Measurements from ENCODE around the gene ARFGEF3.

Gene ARFGEF3

DNA sequence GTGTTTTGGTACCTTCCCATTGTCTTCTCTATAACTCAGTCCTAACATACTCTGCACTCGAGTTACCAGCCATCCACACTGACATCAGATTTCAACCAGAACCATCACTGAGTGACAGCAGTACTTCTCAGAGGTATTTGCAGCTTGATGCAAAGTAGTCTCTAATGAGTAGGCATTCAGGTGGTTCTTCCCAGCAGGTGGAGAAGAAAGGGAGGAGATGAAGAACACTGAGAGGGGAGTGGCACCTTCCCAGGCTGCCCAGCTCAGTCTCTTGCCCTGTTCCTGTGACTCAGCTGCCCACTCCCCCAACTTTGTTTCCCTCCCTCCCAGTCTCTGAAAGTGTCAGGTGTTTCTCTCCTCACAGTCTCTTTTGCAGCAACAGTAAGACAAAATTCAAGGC is 177.3 kb downstream of the ARFGEF3 start:
- TF ChIP-seq, protein P1, sequence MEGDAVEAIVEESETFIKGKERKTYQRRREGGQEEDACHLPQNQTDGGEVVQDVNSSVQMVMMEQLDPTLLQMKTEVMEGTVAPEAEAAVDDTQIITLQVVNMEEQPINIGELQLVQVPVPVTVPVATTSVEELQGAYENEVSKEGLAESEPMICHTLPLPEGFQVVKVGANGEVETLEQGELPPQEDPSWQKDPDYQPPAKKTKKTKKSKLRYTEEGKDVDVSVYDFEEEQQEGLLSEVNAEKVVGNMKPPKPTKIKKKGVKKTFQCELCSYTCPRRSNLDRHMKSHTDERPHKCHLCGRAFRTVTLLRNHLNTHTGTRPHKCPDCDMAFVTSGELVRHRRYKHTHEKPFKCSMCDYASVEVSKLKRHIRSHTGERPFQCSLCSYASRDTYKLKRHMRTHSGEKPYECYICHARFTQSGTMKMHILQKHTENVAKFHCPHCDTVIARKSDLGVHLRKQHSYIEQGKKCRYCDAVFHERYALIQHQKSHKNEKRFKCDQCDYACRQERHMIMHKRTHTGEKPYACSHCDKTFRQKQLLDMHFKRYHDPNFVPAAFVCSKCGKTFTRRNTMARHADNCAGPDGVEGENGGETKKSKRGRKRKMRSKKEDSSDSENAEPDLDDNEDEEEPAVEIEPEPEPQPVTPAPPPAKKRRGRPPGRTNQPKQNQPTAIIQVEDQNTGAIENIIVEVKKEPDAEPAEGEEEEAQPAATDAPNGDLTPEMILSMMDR (IDR thresholded peaks at IDR 0.05; ENCODE audit: extremely low read depth, insufficient read depth, missing control alignments), result no peak
- in situ Hi-C loops (cut with MboI; ENCODE audit: low pct_unique_long_range_greater_than_20kb, low sequenced_read_pairs, unreplicated experiment), result no loop called here
- no peak for DNase-seq (ENCODE audit: low spot score)

DNA sequence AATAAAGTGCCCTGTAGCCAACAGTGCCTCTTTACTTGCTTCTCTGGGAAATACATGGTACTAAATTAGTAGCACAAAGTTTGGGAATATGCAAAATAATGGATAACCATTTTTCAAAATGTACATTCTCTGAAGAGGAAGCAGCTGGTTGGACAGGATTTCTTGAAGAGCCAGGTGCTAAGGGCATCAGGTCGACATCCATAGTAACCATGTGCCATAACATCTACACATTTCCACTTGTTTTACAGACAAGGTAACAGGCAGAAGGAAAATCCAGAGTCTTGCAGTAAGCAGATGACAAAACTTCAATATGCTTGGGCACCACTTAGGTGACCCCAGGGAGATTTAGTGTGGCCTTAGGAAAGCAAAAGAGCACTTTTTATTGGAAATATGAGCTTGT is 179.4 kb downstream of the ARFGEF3 start:
- TF ChIP-seq, protein P1 (IDR thresholded peaks at IDR 0.05; ENCODE audit: extremely low read depth, insufficient read depth, missing control alignments), result no peak
- in situ Hi-C loops (cut with MboI; ENCODE audit: low pct_unique_long_range_greater_than_20kb, low sequenced_read_pairs, unreplicated experiment), result no loop called here
- no peak for DNase-seq (ENCODE audit: low spot score)

DNA sequence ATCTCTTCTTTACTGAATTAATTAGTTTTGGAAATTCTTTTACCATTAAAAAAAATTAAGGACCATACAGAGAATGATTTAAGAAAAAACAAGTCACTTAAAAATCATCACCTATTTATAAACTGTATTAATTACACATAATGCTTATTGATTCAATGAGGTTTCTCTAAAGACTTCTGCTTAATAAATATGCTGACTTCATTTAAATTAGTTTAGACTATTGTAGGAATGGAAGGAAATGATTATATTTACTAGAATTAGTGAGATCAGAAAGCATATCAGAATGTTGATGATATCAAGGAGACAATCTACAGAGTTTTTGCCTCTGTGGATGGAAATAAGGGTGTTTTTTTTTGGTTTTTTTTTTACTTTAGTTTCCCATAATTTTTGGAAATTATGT is 181.4 kb downstream of the ARFGEF3 start:
- TF ChIP-seq, protein P1 (IDR thresholded peaks at IDR 0.05; ENCODE audit: extremely low read depth, insufficient read depth, missing control alignments), result no peak
- no peak for DNase-seq (ENCODE audit: low spot score)
- in situ Hi-C loops (cut with MboI; ENCODE audit: low pct_unique_long_range_greater_than_20kb, low sequenced_read_pairs, unreplicated experiment), result no loop called here

DNA sequence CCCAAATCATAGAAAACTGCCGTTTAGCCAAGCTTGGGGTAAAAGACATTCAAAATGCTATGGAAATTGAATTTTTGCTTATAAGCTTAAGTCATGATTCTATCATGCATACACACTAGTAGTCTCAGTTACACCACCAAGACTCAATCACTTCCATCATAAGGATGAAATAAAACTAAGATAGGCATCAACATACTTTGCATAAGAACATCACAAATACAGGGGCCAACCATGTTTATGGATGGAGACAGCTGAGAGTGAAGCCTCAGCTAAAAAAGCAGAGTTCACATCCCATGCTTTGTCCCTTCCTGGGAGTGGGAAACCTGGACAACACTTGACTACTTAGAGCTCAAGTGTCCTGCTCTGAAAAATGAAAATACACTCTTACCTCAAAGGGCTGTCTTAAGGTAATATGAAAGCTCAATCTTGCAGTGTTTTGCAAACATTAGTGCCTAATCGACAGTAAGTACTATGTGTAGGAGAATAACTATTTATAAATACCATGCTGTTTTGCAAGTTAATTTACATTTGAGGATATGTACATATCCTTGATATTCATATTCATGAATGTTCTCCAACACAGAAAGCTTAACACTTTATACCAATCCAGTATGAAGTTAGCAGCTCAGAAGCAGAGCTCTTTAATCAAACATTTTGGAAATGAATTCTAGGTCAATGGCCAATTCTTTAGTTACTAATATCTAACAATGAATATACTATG is 184.0 kb downstream of the ARFGEF3 start:
- TF ChIP-seq, protein P1 (IDR thresholded peaks at IDR 0.05; ENCODE audit: extremely low read depth, insufficient read depth, missing control alignments), result no peak
- in situ Hi-C loops (cut with MboI; ENCODE audit: low pct_unique_long_range_greater_than_20kb, low sequenced_read_pairs, unreplicated experiment), result no loop called here
- no peak for DNase-seq (ENCODE audit: low spot score)

DNA sequence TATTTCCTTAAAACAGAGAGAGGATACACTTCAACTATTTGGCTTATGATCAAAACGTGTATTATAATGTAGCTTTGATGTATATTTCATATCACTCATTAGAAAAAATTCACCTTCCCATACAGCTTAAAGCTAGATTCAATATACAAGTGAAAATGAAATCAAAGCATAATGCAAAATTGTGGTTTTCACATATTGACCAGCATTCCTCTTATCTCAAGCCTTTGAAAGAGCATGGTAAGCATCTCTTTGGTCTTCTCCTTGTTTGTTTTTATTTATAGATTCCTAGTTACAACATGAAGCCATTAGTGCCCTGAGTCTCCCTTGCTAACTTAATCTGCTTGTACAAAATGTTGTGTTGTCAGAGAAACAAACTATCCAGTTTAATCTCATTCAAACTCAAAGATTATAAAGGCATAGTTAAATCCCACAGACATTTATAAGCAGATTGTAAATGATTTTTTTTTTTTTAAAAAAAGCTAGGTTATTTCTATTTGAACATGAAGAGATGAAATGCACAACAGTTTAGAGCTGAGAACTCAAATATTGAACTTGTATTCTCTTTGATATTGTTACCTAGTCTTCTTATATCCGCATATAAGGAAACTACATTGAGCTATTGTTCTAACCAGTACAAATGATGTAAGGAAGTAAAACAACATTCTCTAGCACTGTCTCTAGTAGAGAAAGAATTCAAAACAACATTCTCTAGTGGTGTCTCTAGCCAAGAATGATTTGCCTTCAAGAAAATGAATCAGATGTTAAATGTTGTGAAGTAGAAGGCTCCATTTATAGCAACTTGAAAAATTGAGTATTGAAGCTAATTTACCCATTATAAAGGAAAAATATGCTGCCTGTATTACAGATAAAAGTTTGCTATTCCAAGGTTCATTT is 184.8 kb downstream of the ARFGEF3 start:
- DNase-seq (ENCODE audit: low spot score), result no peak
- TF ChIP-seq, protein P1 (IDR thresholded peaks at IDR 0.05; ENCODE audit: extremely low read depth, insufficient read depth, missing control alignments), result no peak
- in situ Hi-C loops (cut with MboI; ENCODE audit: low pct_unique_long_range_greater_than_20kb, low sequenced_read_pairs, unreplicated experiment), result no loop called here

DNA sequence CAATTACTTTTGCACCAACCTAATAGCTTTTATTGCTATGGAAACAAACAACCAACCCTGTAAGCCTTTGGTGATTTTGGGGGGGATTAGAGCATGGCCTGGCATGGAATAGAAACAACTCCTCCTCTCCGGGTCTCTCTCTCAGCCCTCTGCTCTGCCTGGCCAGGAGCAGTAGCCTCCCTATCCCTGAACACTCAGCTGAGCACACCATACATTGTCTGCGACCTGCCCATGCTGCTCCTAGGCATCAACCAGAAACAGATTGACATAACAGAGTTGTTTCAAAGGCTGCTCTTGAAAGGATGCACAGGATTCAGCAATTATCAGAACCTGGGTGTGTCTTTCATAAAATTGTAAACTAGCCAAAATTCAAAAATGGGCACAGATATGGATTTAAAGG is 186.1 kb downstream of the ARFGEF3 start:
- in situ Hi-C loops (cut with MboI; ENCODE audit: low pct_unique_long_range_greater_than_20kb, low sequenced_read_pairs, unreplicated experiment), result no loop called here
- no peak for DNase-seq (ENCODE audit: low spot score)
- TF ChIP-seq, protein P1 (IDR thresholded peaks at IDR 0.05; ENCODE audit: extremely low read depth, insufficient read depth, missing control alignments), result no peak

Data from GM13977 (cell line).